ENCODE measurements around the gene DEK. TPM values are rescaled to one million over a fixed set of nuclear protein-coding genes. Genes with fewer than 3 reads are reported as not detected.
"Not testable (repeated sequence)": the region's sequence is repeated elsewhere in the genome, so short reads cannot be mapped to it uniquely, and the experiment has no call there.

Gene DEK
- total RNA-seq, 1 experiment from 2014 or later: 148 TPM

DNA sequence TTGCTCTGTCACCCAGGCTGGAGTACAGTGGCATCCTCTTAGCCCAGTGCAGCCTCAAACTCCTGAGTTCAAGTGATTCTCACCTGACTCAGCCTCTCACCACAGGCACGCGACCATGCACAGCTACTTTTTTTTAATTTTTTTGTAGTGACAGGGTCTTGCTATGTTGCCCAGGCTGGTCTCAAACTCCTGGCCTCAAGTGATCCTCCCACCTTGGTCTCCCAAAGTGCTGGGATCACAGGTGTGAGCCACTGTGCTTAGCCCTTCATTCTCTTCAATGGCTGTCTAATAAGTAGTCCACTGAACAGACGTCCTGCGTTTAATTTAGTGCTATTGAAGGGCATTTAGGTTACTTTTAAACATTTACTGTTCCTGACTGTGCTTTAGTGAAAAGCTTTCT, 81.8 kb downstream of the DEK start:
- Mint-ChIP-seq H3K36me3 (ENCODE audit: insufficient read depth, unreplicated experiment) (peaks cover 23% of the 10 kb centered on the region), H3K4me1 (ENCODE audit: insufficient read depth, unreplicated experiment) (no peaks in the 10 kb centered on the region), H3K9me3 (ENCODE audit: unreplicated experiment) (no peaks in the 10 kb centered on the region), H3K27me3 (ENCODE audit: insufficient read depth, unreplicated experiment) (no peaks in the 10 kb centered on the region), H3K27ac (ENCODE audit: low read depth, unreplicated experiment) (no peak overlapping the region), H3K4me3 (ENCODE audit: unreplicated experiment) (no peak overlapping the region)
- TF ChIP-seq, protein P1, sequence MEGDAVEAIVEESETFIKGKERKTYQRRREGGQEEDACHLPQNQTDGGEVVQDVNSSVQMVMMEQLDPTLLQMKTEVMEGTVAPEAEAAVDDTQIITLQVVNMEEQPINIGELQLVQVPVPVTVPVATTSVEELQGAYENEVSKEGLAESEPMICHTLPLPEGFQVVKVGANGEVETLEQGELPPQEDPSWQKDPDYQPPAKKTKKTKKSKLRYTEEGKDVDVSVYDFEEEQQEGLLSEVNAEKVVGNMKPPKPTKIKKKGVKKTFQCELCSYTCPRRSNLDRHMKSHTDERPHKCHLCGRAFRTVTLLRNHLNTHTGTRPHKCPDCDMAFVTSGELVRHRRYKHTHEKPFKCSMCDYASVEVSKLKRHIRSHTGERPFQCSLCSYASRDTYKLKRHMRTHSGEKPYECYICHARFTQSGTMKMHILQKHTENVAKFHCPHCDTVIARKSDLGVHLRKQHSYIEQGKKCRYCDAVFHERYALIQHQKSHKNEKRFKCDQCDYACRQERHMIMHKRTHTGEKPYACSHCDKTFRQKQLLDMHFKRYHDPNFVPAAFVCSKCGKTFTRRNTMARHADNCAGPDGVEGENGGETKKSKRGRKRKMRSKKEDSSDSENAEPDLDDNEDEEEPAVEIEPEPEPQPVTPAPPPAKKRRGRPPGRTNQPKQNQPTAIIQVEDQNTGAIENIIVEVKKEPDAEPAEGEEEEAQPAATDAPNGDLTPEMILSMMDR (IDR thresholded peaks at IDR 0.05; ENCODE audit: unreplicated experiment): no peak
- intact Hi-C loops (cut with micrococcal nuclease): no loop called here
- CTCF ChIA-PET: interaction anchor here (0.6 to 0.7 kb wide), 2 partner anchors 59 to 378 kb away, joined by 5 read pairs; no protein-coding TSS in a partner anchor
- POLR2A ChIA-PET: no interaction called here
- BruUV-seq (replicated peaks): no TSS peak
- DNase-seq (ENCODE audit: unreplicated experiment): no peak

DNA sequence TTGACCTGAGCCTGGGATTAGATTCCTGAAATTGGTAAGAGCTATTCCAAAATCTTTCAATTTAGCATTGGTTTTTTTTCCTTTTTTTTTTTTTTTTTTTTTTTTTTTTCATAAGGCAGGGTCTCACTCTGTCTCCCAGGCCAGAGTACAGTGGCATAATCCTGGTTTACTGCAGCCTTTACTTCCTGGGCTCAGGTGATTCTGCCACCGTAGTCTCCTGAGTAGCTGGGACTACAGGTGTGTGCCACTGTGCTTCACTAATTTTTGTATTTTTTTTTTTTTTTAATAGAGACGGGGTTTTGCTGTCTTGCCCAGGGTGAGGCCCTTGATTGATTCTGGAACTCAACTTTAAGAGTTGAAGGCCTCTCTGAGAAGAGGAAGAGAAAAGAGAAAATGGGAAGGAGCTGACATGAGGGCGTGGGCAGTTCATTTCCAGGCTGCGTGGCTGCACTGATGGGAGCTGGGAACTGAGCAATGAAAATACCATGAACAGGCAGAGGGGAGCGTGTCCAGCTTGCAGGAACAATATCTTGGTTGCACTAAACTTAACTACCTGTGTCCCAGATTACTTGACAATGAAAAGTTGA, 84.5 kb downstream of the DEK start:
- no peak overlapping the region for H3K27ac Mint-ChIP-seq (ENCODE audit: low read depth, unreplicated experiment)
- H3K4me3 Mint-ChIP-seq (ENCODE audit: unreplicated experiment): no peak overlapping the region
- H3K36me3 Mint-ChIP-seq (ENCODE audit: insufficient read depth, unreplicated experiment): peaks cover 22% of the 10 kb centered on the region
- no peaks in the 10 kb centered on the region for H3K27me3 Mint-ChIP-seq (ENCODE audit: insufficient read depth, unreplicated experiment)
- no peak for DNase-seq (ENCODE audit: unreplicated experiment)
- CTCF ChIA-PET: no interaction called here
- POLR2A ChIA-PET: no interaction called here
- H3K9me3 Mint-ChIP-seq (ENCODE audit: unreplicated experiment): no peaks in the 10 kb centered on the region
- intact Hi-C loops (cut with micrococcal nuclease): no loop called here
- no peaks in the 10 kb centered on the region for H3K4me1 Mint-ChIP-seq (ENCODE audit: insufficient read depth, unreplicated experiment)
- TF ChIP-seq, protein P1 (IDR thresholded peaks at IDR 0.05; ENCODE audit: unreplicated experiment): no peak
- no TSS peak for BruUV-seq (replicated peaks)

DNA sequence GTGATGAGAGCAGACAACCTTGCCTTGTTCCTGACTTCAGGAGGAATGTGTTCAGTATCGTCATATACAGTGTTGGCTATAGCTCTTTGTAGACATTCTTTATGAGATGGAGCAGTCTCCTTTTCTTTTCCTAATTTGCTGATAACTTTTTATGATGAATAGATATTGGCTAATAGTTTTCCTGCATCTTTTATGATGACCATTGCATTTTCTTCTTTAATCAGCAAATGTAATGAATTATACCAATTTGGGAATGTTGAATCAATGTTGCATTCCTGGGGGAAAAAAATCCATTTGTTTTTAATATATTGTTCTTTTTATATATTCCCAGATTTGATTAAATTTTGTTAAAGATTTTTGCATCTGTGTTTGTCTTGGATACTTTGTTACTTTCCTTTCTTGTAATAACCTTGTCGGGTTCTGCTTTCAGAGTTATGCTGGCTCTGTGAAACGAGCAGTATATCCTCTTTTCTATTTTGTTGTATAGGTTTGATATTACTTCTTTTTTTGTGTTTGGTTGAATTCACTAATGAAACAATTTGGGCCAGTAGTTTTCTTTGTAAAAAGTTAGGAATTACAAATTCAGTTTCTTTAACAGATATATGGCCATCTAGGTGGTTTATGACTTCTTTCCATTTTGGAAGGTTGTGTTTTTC, 85.2 kb downstream of the DEK start:
- TF ChIP-seq, protein P1 (IDR thresholded peaks at IDR 0.05; ENCODE audit: unreplicated experiment): no peak
- no peak overlapping the region for H3K4me3 Mint-ChIP-seq (ENCODE audit: unreplicated experiment)
- H3K36me3 Mint-ChIP-seq (ENCODE audit: insufficient read depth, unreplicated experiment): peaks cover 29% of the 10 kb centered on the region
- intact Hi-C loops (cut with micrococcal nuclease): no loop called here
- BruUV-seq (replicated peaks): no TSS peak
- no peaks in the 10 kb centered on the region for H3K9me3 Mint-ChIP-seq (ENCODE audit: unreplicated experiment)
- ChIA-PET POLR2A (no interaction called here), CTCF (no interaction called here)
- no peaks in the 10 kb centered on the region for H3K27me3 Mint-ChIP-seq (ENCODE audit: insufficient read depth, unreplicated experiment)
- H3K4me1 Mint-ChIP-seq (ENCODE audit: insufficient read depth, unreplicated experiment): no peaks in the 10 kb centered on the region
- no peak for DNase-seq (ENCODE audit: unreplicated experiment)
- H3K27ac Mint-ChIP-seq (ENCODE audit: low read depth, unreplicated experiment): no peak overlapping the region

DNA sequence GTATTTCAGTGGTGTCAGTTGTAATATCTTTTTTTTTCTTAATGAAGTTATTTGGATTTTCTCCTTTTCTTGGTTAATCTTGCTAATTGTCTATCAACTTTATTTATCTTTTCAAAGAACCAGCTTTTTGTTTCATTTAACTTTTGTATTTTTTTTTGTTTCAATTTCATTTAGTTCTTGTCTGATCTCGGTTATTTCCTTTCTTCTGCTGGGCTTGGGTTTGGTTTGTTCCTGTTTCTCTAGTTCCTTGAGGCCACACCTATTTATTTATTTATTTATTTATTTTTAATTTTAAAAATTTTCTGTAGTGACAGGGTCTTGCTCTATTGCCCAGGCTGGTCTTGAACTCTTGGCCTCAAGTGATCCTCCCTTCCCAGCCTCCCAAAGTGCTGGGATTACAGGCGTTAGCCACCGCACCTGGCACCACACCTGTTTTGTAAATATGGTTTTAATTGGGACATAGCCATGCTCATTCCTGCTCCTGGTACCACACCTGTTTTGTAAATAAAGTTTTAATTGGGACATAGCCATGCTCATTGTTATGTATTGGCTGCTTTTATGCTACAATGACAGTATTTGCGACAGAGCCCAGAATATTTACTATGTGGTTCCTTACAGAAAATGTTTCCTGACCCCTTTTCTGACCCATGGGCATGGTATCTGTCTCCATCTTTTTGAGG, 86.9 kb downstream of the DEK start:
- H3K4me3 Mint-ChIP-seq (ENCODE audit: unreplicated experiment): no peak overlapping the region
- intact Hi-C loops (cut with micrococcal nuclease): no loop called here
- no peak for DNase-seq (ENCODE audit: unreplicated experiment)
- H3K27ac Mint-ChIP-seq (ENCODE audit: low read depth, unreplicated experiment): no peak overlapping the region
- ChIA-PET CTCF (no interaction called here), POLR2A (interaction anchor here (0.7 kb wide), 1 partner anchor 352 kb away, joined by 4 read pairs; no protein-coding TSS in a partner anchor)
- no peaks in the 10 kb centered on the region for H3K27me3 Mint-ChIP-seq (ENCODE audit: insufficient read depth, unreplicated experiment)
- TF ChIP-seq, protein P1 (IDR thresholded peaks at IDR 0.05; ENCODE audit: unreplicated experiment): no peak
- no TSS peak for BruUV-seq (replicated peaks)
- H3K4me1 Mint-ChIP-seq (ENCODE audit: insufficient read depth, unreplicated experiment): no peaks in the 10 kb centered on the region
- peaks cover 34% of the 10 kb centered on the region for H3K36me3 Mint-ChIP-seq (ENCODE audit: insufficient read depth, unreplicated experiment)
- no peaks in the 10 kb centered on the region for H3K9me3 Mint-ChIP-seq (ENCODE audit: unreplicated experiment)

DNA sequence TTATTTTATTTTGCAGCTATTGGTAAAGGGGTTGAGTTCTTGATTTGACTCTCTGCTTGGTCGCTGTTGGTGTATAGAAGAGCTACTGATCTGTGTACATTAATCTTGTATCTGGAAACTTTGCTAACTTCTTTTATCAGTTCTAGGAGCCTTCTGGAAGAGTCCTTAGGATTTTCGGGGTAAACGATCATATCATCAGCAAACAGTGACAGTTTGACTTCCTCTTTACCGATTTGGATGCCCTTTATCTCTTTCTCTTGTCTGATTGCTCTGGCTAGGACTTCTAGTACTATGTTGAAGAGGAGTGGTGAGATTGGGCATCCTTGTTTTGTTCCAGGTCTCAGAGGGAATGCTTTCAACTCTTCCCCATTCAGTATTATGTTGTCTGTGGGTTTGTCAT, 88.1 kb downstream of the DEK start:
- H3K27ac Mint-ChIP-seq (ENCODE audit: low read depth, unreplicated experiment); intact Hi-C loops (cut with micrococcal nuclease); CTCF ChIA-PET; H3K4me1 Mint-ChIP-seq (ENCODE audit: insufficient read depth, unreplicated experiment); H3K4me3 Mint-ChIP-seq (ENCODE audit: unreplicated experiment); H3K27me3 Mint-ChIP-seq (ENCODE audit: insufficient read depth, unreplicated experiment); H3K9me3 Mint-ChIP-seq (ENCODE audit: unreplicated experiment); DNase-seq (ENCODE audit: unreplicated experiment); BruUV-seq (replicated peaks): not testable (repeated sequence)
- H3K36me3 Mint-ChIP-seq (ENCODE audit: insufficient read depth, unreplicated experiment): peaks cover 45% of the 10 kb centered on the region
- POLR2A ChIA-PET: interaction anchor here (0.6 to 1.0 kb wide), 2 partner anchors 29 to 536 kb away, joined by 3 read pairs; no protein-coding TSS in a partner anchor

Measured in MCF 10A (cell line).